Adipocyte (in vitro differentiated cells): Measurements from ENCODE around the gene HK3.

ENCODE experiments used
- DNase-seq: peaks from one replicate; pipeline ENCODE4 v3.0.0-alpha.2; 2015; ENCODE audit warnings: low read depth
- H3K27me3 ChIP-seq: replicated peaks from 2 replicates; pipeline ENCODE4 v1.7.0; 2013; ENCODE audit warnings: mild to moderate bottlenecking, low read length, moderate library complexity; ENCODE audit not compliant: control insufficient read depth, insufficient read depth
- H3K36me3 ChIP-seq: 2 replicates; pipeline ENCODE4 v1.7.0; 2013; ENCODE audit warnings: low read length, mild to moderate bottlenecking, moderate library complexity; ENCODE audit not compliant: control insufficient read depth, insufficient read depth, severe bottlenecking
- H3K4me1 ChIP-seq: 2 replicates; pipeline ENCODE4 v1.7.0; 2013; ENCODE audit warnings: mild to moderate bottlenecking, low read length, moderate library complexity; ENCODE audit not compliant: control insufficient read depth, insufficient read depth
- H3K4me3 ChIP-seq: 2 replicates; pipeline ENCODE4 v1.7.0; 2013; ENCODE audit warnings: mild to moderate bottlenecking, low read length, moderate library complexity
- H3K9ac ChIP-seq: 2 replicates; pipeline ENCODE4 v1.7.0; 2013; ENCODE audit warnings: mild to moderate bottlenecking, low read length, moderate library complexity
- H3K9me3 ChIP-seq: 2 replicates; pipeline ENCODE4 v1.7.0; 2013; ENCODE audit warnings: mild to moderate bottlenecking, low read length, moderate library complexity; ENCODE audit not compliant: control insufficient read depth

HK3 gene

GRCh38 chr5:176922817-176923216 lies 23.7 kb upstream of the HK3 start:
- Histone ChIP-seq H3K36me3 (peaks cover 22% of the 10 kb centered on the region), H3K9me3 (no peaks in the 10 kb centered on the region), H3K4me3 (no peak overlapping the region), H3K9ac (no peak overlapping the region), H3K4me1 (peaks cover 3% of the 10 kb centered on the region), H3K27me3 (no peaks in the 10 kb centered on the region)
- DNase-seq, result no peak

DNA sequence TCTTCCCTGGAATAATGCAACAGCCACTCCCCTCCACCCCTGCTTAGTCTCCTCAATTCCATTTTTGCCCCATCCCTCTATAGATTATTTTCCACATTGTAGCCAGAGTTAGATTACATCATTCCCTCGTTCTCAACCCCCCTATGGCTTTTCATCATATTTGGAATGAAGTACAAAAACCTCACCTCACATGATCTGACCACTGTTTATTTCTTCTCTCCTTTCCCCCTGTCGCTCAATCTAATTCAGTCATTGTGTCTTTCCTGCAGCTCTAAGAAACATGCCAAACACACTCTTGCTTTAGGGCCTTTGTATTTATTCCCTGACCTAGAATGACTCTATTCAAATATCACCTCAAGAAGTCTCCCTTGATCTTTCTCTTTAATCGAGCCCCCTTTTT lies 22.6 kb upstream of the HK3 start:
- Histone ChIP-seq H3K9ac (no peak overlapping the region), H3K4me1 (no peaks in the 10 kb centered on the region), H3K36me3 (peaks cover 23% of the 10 kb centered on the region), H3K27me3 (no peaks in the 10 kb centered on the region), H3K9me3 (no peaks in the 10 kb centered on the region), H3K4me3 (no peak overlapping the region)
- no peak for DNase-seq

DNA sequence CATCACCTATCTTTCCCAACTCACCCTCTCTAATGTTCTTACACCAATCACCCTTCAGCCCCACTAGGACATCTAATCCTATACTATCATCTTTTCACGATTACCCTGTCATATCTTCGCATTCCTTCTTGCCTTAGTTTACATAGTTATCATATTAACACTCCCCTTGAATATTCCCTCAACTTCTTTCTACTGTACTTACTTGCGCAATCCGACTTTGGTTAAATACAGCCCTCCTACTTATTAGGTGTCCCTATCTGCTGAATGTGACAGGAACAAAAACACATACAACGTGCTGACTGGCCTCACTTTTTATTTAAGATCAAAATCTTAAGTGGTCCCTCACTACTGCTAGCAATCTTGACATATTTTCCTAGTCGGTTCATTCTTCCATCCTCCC lies 19.5 kb upstream of the HK3 start:
- Histone ChIP-seq H3K27me3 (no peaks in the 10 kb centered on the region), H3K4me3 (no peak overlapping the region), H3K9me3 (no peaks in the 10 kb centered on the region), H3K4me1 (no peaks in the 10 kb centered on the region), H3K36me3 (peaks cover 39% of the 10 kb centered on the region), H3K9ac (no peak overlapping the region)
- DNase-seq, result no peak

DNA sequence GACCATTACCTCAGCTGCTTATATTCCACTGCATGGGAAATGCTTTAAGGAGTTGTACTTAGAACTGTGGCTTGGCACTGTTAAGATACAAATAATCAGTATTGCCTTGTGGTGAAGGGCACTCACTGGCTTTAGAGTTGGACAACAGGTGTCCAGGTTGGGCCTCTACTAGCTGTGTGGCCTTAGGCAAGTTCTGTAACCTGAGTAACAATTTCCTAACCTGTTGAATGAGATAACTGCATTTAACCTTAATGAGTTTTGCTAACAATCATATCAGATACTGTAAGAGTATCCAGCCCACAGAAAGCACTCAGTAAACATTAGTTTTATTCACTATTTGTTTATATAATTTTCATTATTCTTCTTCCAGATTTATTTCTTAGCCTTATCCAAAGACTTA lies 17.2 kb upstream of the HK3 start:
- Histone ChIP-seq H3K4me3 (no peak overlapping the region), H3K9me3 (no peaks in the 10 kb centered on the region), H3K36me3 (peaks cover 42% of the 10 kb centered on the region), H3K4me1 (no peaks in the 10 kb centered on the region), H3K27me3 (no peaks in the 10 kb centered on the region), H3K9ac (no peak overlapping the region)
- DNase-seq, result no peak

DNA sequence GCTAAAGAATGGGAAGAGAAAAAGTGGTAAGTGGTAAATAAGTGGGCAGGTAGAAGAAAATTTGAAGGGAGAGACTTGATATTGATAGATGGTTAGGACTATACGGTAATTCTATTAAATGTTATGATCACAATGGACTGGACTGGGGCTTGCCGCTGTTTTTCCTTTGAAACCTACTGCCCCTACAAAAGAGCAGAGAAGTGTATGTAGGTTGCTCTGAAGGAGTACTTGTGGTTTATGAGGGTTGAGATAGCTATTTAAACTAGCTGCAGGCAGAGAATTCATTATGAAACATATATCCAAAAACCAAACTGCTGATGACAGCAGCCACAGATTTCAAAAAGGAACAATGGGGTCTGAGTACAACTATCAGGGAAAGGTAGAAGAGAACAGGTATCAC lies 16.8 kb upstream of the HK3 start:
- Histone ChIP-seq H3K4me1 (no peaks in the 10 kb centered on the region), H3K36me3 (peaks cover 42% of the 10 kb centered on the region), H3K9me3 (no peaks in the 10 kb centered on the region), H3K27me3 (no peaks in the 10 kb centered on the region), H3K9ac (no peak overlapping the region), H3K4me3 (no peak overlapping the region)
- no peak for DNase-seq

GRCh38 chr5:176912115-176912514 lies 13.0 kb upstream of the HK3 start:
- Histone ChIP-seq H3K9ac (no peak overlapping the region), H3K4me3 (no peak overlapping the region), H3K27me3 (no peaks in the 10 kb centered on the region), H3K36me3 (peaks cover 46% of the 10 kb centered on the region), H3K4me1 (no peaks in the 10 kb centered on the region), H3K9me3 (no peaks in the 10 kb centered on the region)
- no peak for DNase-seq

DNA sequence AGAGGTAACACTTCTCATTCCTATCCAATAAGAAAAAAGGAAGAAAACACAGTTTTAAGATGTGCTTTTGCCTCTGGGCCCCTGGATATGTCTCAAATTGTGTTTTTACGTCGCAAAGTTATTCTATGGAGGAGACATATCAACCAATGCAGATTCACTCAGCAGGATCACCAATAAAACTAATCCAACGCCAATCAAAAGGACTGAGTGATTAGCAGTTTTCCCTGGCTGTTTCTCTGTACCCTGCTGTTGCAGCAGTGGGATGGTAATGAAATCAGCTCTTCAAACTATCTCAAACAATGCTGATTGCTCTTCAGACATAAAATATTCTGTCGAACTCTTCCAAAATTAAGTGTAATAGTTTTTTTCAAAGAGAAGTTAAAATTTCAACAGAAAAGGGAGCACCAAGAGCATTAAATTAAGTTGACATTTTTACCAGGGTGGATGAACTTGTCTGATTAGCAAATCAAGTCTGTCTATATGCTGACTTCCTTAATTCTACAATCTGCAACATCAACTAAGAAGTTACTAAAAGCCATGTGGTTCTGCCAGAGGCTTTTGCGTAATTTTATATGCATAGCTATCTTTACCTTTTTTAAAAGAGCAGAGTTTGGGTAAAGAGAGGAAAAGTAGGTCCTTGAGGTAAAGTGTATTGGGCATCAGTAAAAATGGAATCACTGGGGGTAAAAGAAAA lies 9.7 kb upstream of the HK3 start:
- H3K4me3 ChIP-seq, result no peak overlapping the region
- DNase-seq, result no peak
- peaks cover 64% of the 10 kb centered on the region for H3K36me3 ChIP-seq

DNA sequence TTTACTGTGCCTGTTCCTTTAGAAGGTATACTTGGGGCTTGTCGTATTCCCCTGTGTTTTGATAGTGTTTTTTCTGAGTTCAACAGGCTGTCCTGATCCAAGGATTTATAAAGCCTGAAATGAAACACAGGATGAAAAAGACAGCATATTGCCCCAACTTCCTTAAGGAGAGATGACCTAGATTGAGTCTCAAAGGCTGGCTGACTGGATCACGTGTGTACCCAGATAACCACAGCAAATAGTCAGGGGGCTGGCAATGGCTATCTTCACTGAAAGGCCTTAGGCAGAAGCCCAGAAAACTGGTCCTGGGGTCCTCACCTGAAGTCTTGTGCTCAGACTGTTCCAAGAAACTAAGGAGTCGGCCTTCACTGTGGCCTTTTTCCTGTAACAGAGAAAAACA lies 7.7 kb upstream of the HK3 start:
- Histone ChIP-seq H3K36me3 (peaks cover 81% of the 10 kb centered on the region), H3K4me1 (no peaks in the 10 kb centered on the region), H3K9ac (no peak overlapping the region), H3K27me3 (no peaks in the 10 kb centered on the region), H3K9me3 (no peaks in the 10 kb centered on the region), H3K4me3 (no peak overlapping the region)
- DNase-seq, result no peak

More for the DNA sequence above, 9.7 kb upstream of the HK3 start:
- no peaks in the 10 kb centered on the region for H3K4me1 ChIP-seq
- no peaks in the 10 kb centered on the region for H3K9me3 ChIP-seq
- no peak overlapping the region for H3K9ac ChIP-seq
- H3K27me3 ChIP-seq, result no peaks in the 10 kb centered on the region

DNA sequence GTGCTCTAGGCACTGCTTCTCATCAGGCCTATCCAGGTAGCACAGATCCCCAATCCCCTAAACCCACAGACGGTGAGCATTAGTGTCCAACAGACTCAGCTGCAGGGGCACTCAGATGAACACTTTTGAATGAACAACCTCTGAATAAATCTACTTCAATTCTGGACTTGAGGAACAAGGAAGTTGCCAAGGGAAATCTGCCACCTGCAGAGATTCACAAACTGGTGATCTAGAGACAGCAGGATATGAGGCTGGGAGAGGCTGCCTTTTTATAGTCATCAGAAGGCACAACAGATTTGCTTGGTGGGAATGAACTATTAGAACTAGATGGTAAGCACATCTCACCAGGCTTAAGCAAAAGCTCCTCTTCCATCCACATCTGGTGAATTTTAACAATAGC lies 7.0 kb upstream of the HK3 start:
- DNase-seq, result no peak
- Histone ChIP-seq H3K36me3 (peaks cover 76% of the 10 kb centered on the region), H3K4me3 (no peak overlapping the region), H3K9me3 (no peaks in the 10 kb centered on the region), H3K4me1 (no peaks in the 10 kb centered on the region), H3K27me3 (no peaks in the 10 kb centered on the region), H3K9ac (no peak overlapping the region)

- Histone ChIP-seq H3K4me3 (no peak overlapping the region), H3K27me3 (no peaks in the 10 kb centered on the region), H3K9me3 (no peaks in the 10 kb centered on the region), H3K9ac (no peak overlapping the region), H3K36me3 (peaks cover 67% of the 10 kb centered on the region), H3K4me1 (no peaks in the 10 kb centered on the region)
- no peak for DNase-seq
Measured at GRCh38 chr5:176904276-176904675, 5.1 kb upstream of the HK3 start.

DNA sequence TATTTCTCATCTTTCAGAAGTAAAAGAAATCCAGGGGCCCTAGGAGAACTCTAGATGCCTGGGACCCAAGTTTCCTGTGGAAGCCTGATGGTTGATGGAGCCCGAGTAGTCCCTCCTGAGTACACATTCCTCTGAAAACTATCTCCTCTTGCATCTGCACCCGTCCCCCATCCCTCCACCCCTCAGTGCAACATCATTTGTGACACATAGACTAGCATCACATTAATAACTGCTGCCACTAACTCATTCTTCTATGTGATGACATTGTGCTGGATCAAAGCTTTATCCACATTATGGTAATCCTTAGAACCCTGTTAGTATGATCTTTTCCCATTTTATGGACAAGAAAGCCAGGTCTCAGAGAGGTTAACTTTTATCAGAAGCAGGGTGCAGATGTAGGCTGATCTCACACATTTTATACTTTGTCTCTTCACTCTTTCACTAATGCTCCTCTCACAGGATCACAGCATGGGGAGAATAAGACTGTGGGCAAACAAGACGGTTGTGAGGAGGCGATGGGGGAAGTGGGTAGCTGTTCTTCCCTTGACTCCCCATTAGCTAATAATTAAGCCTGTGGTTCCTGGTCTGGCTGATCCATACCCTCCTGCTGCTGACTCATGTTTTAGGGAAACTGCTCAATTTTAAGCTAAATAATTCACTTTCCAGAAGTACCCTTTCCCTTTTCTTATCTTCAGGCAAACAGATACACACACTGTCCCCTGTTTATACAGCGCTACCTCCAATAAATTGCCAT lies 3.9 kb upstream of the HK3 start:
- DNase-seq, result no peak
- H3K27me3 ChIP-seq, result no peaks in the 10 kb centered on the region
- H3K4me3 ChIP-seq, result no peak overlapping the region
- H3K9ac ChIP-seq, result no peak overlapping the region
- no peaks in the 10 kb centered on the region for H3K4me1 ChIP-seq
- no peaks in the 10 kb centered on the region for H3K9me3 ChIP-seq
- H3K36me3 ChIP-seq, result peaks cover 62% of the 10 kb centered on the region
